GM23338 (cell line): Measurements from ENCODE around the gene GRID2. TPM values are rescaled to one million over a fixed set of nuclear protein-coding genes. Genes with fewer than 3 reads are reported as not detected.

Experiments used
- ATAC-seq: fragments of 200-7000 bp; cut with Tn5 transposase; 3 replicates; pipeline ENCODE4 v1.9.1; 2020
- DNase-seq: peaks from one replicate; pipeline ENCODE4 v3.0.0-alpha.2; 2015; ENCODE audit warnings: low spot score
- H2AFZ ChIP-seq: fragments of 200-600 bp; sonication (generic); 2 replicates; pipeline ENCODE4 v1.8.0; 2016; ENCODE audit warnings: antibody characterized with exemption, mild to moderate bottlenecking, moderate library complexity
- H3F3A ChIP-seq: fragments of 200-600 bp; sonication (generic); replicated peaks from 2 replicates; pipeline ENCODE4 v1.8.0; 2017; ENCODE audit warnings: antibody characterized with exemption, mixed run types, low read depth
- H3K27ac ChIP-seq: fragments of 200-600 bp; sonication (generic); 2 replicates; pipeline ENCODE4 v1.6.1; 2016; ENCODE audit warnings: low read depth
- H3K27me3 ChIP-seq: fragments of 200-600 bp; sonication (generic); 2 replicates; pipeline ENCODE4 v1.8.0; 2016; ENCODE audit warnings: mild to moderate bottlenecking, mixed run types, moderate library complexity; ENCODE audit not compliant: insufficient read depth
- H3K36me3 ChIP-seq: fragments of 200-600 bp; sonication (generic); 2 replicates; pipeline ENCODE4 v1.8.0; 2016; ENCODE audit warnings: mild to moderate bottlenecking; ENCODE audit not compliant: insufficient read depth
- H3K4me1 ChIP-seq: fragments of 200-600 bp; sonication (generic); 2 replicates; pipeline ENCODE4 v1.8.0; 2016; ENCODE audit warnings: mild to moderate bottlenecking, moderate library complexity; ENCODE audit not compliant: insufficient read depth
- H3K4me2 ChIP-seq: fragments of 200-600 bp; sonication (generic); 2 replicates; pipeline ENCODE4 v1.7.1; 2017; ENCODE audit warnings: mixed run types
- H3K4me3 ChIP-seq: fragments of 200-600 bp; sonication (generic); 2 replicates; pipeline ENCODE4 v1.6.1; 2016; ENCODE audit warnings: mixed run types
- H3K79me2 ChIP-seq: fragments of 200-600 bp; sonication (generic); replicated peaks from 2 replicates; pipeline ENCODE4 v1.8.0; 2017; ENCODE audit warnings: mild to moderate bottlenecking; ENCODE audit not compliant: insufficient read depth
- H3K9me2 ChIP-seq: fragments of 200-600 bp; sonication (generic); 2 replicates; pipeline ENCODE4 v1.8.0; 2017; ENCODE audit not compliant: insufficient read depth
- H4K20me1 ChIP-seq: fragments of 200-600 bp; sonication (generic); replicated peaks from 2 replicates; pipeline ENCODE4 v1.8.0; 2017; ENCODE audit warnings: mild to moderate bottlenecking; ENCODE audit not compliant: insufficient read depth
- H3K27ac Mint-ChIP-seq: 2 replicates; pipeline ENCODE4 v1.8.0; 2020; ENCODE audit warnings: inconsistent platforms, mild to moderate bottlenecking, moderate library complexity, mixed read lengths
- H3K27me3 Mint-ChIP-seq: 3 replicates; pipeline ENCODE4 v1.8.0; 2022; ENCODE audit warnings: low read depth, mild to moderate bottlenecking, moderate library complexity, mixed read lengths, inconsistent platforms; ENCODE audit not compliant: insufficient read depth, poor library complexity
- H3K36me3 Mint-ChIP-seq: 3 replicates; pipeline ENCODE4 v1.8.0; 2021; ENCODE audit warnings: low read depth, mild to moderate bottlenecking, inconsistent platforms, moderate library complexity, mixed read lengths
- H3K4me1 Mint-ChIP-seq: 3 replicates; pipeline ENCODE4 v1.8.0; 2020; ENCODE audit warnings: mild to moderate bottlenecking, inconsistent platforms, mixed read lengths
- H3K4me3 Mint-ChIP-seq: 3 replicates; pipeline ENCODE4 v1.8.0; 2021; ENCODE audit warnings: moderate library complexity, mild to moderate bottlenecking, inconsistent platforms, mixed read lengths
- H3K9me3 Mint-ChIP-seq: 3 replicates; pipeline ENCODE4 v1.8.0; 2020; ENCODE audit warnings: moderate library complexity, mild to moderate bottlenecking, inconsistent platforms, mixed read lengths
- CREB1 ChIP-seq: fragments of 250-450 bp; sonication (Bioruptor Pico); IDR thresholded peaks from 2 replicates; pipeline ENCODE4 v1.5.0; 2020; ENCODE audit warnings: low read depth, mild to moderate bottlenecking, moderate library complexity
- EZH2 ChIP-seq: fragments of 200-600 bp; sonication (generic); IDR thresholded peaks from one replicate; pipeline ENCODE4 v1.8.0; 2017; ENCODE audit warnings: antibody characterized with exemption, mild to moderate bottlenecking, low read depth; ENCODE audit not compliant: unreplicated experiment
- JUNB ChIP-seq: IDR thresholded peaks from one replicate; pipeline ENCODE4 v1.6.1; 2016; ENCODE audit warnings: antibody characterized with exemption; ENCODE audit not compliant: unreplicated experiment
- NANOG ChIP-seq: IDR thresholded peaks from 2 replicates; pipeline ENCODE4 v1.6.1; 2016; ENCODE audit warnings: antibody characterized with exemption, borderline replicate concordance
- POLR2AphosphoS5 ChIP-seq: IDR thresholded peaks from 2 replicates; pipeline ENCODE4 v1.6.1; 2016; ENCODE audit warnings: antibody characterized with exemption, low read depth
- STAT1 ChIP-seq: IDR thresholded peaks from one replicate; pipeline ENCODE4 v1.6.1; 2016; ENCODE audit warnings: antibody characterized with exemption; ENCODE audit not compliant: unreplicated experiment
- ZNF114 ChIP-seq: fragments of 250-450 bp; sonication (Bioruptor Pico); IDR thresholded peaks from 2 replicates; pipeline ENCODE4 v1.5.0; 2020; ENCODE audit warnings: mild to moderate bottlenecking, moderate library complexity
- ZNF331 ChIP-seq: fragments of 250-450 bp; sonication (Bioruptor Pico); IDR thresholded peaks from 2 replicates; pipeline ENCODE4 v1.5.0; 2020; ENCODE audit warnings: low read depth, mild to moderate bottlenecking, moderate library complexity
- polyA plus RNA-seq: library from polyadenylated mRNA; unstranded; fragments of >200 nt; fragmentation: Nextera tagmentation; extraction: Ambion mirVana; gene quantifications from 2 replicates; pipeline ENCODE4 v1.2.1, GENCODE V29; 2016
- total RNA-seq: library from RNA; depleted of rRNA; stranded (reverse); fragments of >200 nt; shearing (Covaris generic); gene quantifications from 2 replicates; pipeline ENCODE4 v1.2.3, GENCODE V29; 2014
- TF ChIP-seq, protein P1 (sequence below): IDR thresholded peaks from one replicate; pipeline ENCODE4 v1.6.1; 2018; ENCODE audit warnings: antibody characterized with exemption; ENCODE audit not compliant: unreplicated experiment
- TF ChIP-seq, protein P2 (sequence below): fragments of 250-450 bp; sonication (Bioruptor Pico); IDR thresholded peaks from 2 replicates; pipeline ENCODE4 v1.5.0; 2020; ENCODE audit warnings: mild to moderate bottlenecking, moderate library complexity
- TF ChIP-seq, protein P3 (sequence below), 2 experiments: fragments of 200-600 bp in 1 of 2; sonication (generic) in 1 of 2; conservative IDR thresholded peaks; 2 replicates each; pipeline versions ENCODE4 v1.5.1 to v1.6.1; 2016 to 2017; ENCODE audit warnings: antibody characterized with exemption in 2 of 2, low read depth in 2 of 2, mild to moderate bottlenecking in 2 of 2, moderate library complexity in 1 of 2

Gene GRID2
- total and polyA plus RNA-seq, 2 experiments from 2014 or later = 19.9 to 65.4 TPM

DNA sequence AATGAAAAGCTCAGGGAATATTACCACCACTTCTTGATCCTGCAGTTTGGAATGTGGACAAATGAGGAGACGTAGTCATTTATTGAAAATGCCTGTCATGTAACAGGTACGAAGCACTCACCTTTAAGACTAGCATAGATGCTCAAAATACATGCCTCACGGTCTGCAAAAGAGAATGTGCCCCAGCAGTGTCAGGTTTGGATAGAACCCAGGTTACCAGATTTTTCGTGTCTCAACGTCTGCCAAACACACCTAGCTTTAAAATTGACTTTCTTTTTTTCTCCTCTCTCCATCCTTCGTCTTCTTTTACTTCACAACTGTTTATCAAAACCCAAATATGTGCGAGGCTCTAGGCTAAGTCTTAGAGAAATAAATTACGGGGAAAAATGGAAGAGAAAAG is 918.0 kb downstream of the GRID2 start:
- no peak for DNase-seq
- H3F3A ChIP-seq = no peaks in the 10 kb centered on the region
- H3K4me2 ChIP-seq = no peak overlapping the region
- TF ChIP-seq NANOG (no peak), ZNF114 (no peak), ZNF331 (CRISPR knock-in tag) (no peak), CREB1 (CRISPR knock-in tag) (no peak), EZH2 (no peak)
- TF ChIP-seq, protein P1, sequence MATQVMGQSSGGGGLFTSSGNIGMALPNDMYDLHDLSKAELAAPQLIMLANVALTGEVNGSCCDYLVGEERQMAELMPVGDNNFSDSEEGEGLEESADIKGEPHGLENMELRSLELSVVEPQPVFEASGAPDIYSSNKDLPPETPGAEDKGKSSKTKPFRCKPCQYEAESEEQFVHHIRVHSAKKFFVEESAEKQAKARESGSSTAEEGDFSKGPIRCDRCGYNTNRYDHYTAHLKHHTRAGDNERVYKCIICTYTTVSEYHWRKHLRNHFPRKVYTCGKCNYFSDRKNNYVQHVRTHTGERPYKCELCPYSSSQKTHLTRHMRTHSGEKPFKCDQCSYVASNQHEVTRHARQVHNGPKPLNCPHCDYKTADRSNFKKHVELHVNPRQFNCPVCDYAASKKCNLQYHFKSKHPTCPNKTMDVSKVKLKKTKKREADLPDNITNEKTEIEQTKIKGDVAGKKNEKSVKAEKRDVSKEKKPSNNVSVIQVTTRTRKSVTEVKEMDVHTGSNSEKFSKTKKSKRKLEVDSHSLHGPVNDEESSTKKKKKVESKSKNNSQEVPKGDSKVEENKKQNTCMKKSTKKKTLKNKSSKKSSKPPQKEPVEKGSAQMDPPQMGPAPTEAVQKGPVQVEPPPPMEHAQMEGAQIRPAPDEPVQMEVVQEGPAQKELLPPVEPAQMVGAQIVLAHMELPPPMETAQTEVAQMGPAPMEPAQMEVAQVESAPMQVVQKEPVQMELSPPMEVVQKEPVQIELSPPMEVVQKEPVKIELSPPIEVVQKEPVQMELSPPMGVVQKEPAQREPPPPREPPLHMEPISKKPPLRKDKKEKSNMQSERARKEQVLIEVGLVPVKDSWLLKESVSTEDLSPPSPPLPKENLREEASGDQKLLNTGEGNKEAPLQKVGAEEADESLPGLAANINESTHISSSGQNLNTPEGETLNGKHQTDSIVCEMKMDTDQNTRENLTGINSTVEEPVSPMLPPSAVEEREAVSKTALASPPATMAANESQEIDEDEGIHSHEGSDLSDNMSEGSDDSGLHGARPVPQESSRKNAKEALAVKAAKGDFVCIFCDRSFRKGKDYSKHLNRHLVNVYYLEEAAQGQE = no peak
- no peaks in the 10 kb centered on the region for H3K27me3 ChIP-seq
- peaks cover 8% of the 10 kb centered on the region; the same call in 1 of the 2 replicates for H3K36me3 ChIP-seq
- no peak overlapping the region for H3K4me3 ChIP-seq
- H2AFZ ChIP-seq = no peak overlapping the region
- H3K36me3 Mint-ChIP-seq = peaks cover 17% of the 10 kb centered on the region; the same call in 2 of the 3 replicates
- no peak overlapping the region for H3K27ac Mint-ChIP-seq
- H3K27me3 Mint-ChIP-seq = no peaks in the 10 kb centered on the region
- no peak overlapping the region for H3K4me3 Mint-ChIP-seq
- no peak overlapping the region for H3K27ac ChIP-seq
- no peaks in the 10 kb centered on the region for H3K79me2 ChIP-seq
- ATAC-seq = no peak
- H3K9me3 Mint-ChIP-seq = no peaks in the 10 kb centered on the region
- no peaks in the 10 kb centered on the region for H3K9me2 ChIP-seq
- H3K4me1 Mint-ChIP-seq = peaks cover 3% of the 10 kb centered on the region; the same call in 2 of the 3 replicates
- no peaks in the 10 kb centered on the region for H4K20me1 ChIP-seq
- H3K4me1 ChIP-seq = no peaks in the 10 kb centered on the region

DNA sequence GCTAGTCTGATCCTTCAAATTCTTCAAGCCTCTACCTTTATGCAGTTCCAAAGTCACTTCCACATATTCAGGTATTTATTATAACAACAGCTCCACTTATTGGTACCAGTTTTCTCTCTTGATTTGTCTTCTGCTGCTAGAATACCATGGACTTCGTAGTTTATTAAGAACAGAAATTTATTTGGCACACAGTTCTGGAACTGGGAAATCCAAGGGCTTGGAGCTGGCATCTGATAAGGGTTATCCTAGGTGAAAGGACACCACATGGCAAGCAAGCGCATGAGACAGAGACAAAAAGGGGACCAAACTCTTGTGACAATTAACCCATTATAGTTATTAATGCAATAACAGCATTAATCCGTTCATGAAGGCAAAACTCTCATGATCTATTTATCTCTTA is 924.3 kb downstream of the GRID2 start:
- peaks cover 3% of the 10 kb centered on the region for H3K4me1 Mint-ChIP-seq
- H3K27me3 ChIP-seq = no peaks in the 10 kb centered on the region
- H3K79me2 ChIP-seq = no peaks in the 10 kb centered on the region
- no peak overlapping the region for H3K4me3 ChIP-seq
- no peak overlapping the region for H3K4me3 Mint-ChIP-seq
- no peak for DNase-seq
- H3K4me2 ChIP-seq = no peak overlapping the region
- H3K9me3 Mint-ChIP-seq = no peaks in the 10 kb centered on the region
- H3K9me2 ChIP-seq = no peaks in the 10 kb centered on the region
- no peak overlapping the region for H3K27ac ChIP-seq
- H3K4me1 ChIP-seq = no peaks in the 10 kb centered on the region
- no peaks in the 10 kb centered on the region for H3F3A ChIP-seq
- H3K27me3 Mint-ChIP-seq = peaks cover 1% of the 10 kb centered on the region
- peaks cover 20% of the 10 kb centered on the region; the same call in 2 of the 3 replicates for H3K36me3 Mint-ChIP-seq
- no peak overlapping the region for H2AFZ ChIP-seq
- peaks cover 4% of the 10 kb centered on the region; the same call in 1 of the 2 replicates for H3K36me3 ChIP-seq
- no peaks in the 10 kb centered on the region for H4K20me1 ChIP-seq
- ATAC-seq = no peak
- H3K27ac Mint-ChIP-seq = peak overlapping the region; percentile 5; the same call in 1 of the 2 replicates
- TF ChIP-seq NANOG (no peak), JUNB (no peak), STAT1 (no peak), ZNF114 (no peak), ZNF331 (CRISPR knock-in tag) (no peak), EZH2 (no peak), POLR2AphosphoS5 (no peak)
- TF ChIP-seq, protein P2, sequence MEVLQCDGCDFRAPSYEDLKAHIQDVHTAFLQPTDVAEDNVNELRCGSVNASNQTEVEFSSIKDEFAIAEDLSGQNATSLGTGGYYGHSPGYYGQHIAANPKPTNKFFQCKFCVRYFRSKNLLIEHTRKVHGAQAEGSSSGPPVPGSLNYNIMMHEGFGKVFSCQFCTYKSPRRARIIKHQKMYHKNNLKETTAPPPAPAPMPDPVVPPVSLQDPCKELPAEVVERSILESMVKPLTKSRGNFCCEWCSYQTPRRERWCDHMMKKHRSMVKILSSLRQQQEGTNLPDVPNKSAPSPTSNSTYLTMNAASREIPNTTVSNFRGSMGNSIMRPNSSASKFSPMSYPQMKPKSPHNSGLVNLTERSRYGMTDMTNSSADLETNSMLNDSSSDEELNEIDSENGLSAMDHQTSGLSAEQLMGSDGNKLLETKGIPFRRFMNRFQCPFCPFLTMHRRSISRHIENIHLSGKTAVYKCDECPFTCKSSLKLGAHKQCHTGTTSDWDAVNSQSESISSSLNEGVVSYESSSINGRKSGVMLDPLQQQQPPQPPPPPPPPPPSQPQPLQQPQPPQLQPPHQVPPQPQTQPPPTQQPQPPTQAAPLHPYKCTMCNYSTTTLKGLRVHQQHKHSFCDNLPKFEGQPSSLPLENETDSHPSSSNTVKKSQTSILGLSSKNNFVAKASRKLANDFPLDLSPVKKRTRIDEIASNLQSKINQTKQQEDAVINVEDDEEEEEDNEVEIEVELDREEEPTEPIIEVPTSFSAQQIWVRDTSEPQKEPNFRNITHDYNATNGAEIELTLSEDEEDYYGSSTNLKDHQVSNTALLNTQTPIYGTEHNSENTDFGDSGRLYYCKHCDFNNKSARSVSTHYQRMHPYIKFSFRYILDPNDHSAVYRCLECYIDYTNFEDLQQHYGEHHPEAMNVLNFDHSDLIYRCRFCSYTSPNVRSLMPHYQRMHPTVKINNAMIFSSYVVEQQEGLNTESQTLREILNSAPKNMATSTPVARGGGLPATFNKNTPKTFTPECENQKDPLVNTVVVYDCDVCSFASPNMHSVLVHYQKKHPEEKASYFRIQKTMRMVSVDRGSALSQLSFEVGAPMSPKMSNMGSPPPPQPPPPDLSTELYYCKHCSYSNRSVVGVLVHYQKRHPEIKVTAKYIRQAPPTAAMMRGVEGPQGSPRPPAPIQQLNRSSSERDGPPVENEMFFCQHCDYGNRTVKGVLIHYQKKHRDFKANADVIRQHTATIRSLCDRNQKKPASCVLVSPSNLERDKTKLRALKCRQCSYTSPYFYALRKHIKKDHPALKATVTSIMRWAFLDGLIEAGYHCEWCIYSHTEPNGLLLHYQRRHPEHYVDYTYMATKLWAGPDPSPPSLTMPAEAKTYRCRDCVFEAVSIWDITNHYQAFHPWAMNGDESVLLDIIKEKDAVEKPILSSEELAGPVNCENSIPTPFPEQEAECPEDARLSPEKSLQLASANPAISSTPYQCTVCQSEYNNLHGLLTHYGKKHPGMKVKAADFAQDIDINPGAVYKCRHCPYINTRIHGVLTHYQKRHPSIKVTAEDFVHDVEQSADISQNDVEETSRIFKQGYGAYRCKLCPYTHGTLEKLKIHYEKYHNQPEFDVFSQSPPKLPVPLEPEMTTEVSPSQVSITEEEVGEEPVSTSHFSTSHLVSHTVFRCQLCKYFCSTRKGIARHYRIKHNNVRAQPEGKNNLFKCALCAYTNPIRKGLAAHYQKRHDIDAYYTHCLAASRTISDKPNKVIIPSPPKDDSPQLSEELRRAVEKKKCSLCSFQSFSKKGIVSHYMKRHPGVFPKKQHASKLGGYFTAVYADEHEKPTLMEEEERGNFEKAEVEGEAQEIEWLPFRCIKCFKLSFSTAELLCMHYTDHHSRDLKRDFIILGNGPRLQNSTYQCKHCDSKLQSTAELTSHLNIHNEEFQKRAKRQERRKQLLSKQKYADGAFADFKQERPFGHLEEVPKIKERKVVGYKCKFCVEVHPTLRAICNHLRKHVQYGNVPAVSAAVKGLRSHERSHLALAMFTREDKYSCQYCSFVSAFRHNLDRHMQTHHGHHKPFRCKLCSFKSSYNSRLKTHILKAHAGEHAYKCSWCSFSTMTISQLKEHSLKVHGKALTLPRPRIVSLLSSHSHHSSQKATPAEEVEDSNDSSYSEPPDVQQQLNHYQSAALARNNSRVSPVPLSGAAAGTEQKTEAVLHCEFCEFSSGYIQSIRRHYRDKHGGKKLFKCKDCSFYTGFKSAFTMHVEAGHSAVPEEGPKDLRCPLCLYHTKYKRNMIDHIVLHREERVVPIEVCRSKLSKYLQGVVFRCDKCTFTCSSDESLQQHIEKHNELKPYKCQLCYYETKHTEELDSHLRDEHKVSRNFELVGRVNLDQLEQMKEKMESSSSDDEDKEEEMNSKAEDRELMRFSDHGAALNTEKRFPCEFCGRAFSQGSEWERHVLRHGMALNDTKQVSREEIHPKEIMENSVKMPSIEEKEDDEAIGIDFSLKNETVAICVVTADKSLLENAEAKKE = no peak
- TF ChIP-seq, protein P3, sequence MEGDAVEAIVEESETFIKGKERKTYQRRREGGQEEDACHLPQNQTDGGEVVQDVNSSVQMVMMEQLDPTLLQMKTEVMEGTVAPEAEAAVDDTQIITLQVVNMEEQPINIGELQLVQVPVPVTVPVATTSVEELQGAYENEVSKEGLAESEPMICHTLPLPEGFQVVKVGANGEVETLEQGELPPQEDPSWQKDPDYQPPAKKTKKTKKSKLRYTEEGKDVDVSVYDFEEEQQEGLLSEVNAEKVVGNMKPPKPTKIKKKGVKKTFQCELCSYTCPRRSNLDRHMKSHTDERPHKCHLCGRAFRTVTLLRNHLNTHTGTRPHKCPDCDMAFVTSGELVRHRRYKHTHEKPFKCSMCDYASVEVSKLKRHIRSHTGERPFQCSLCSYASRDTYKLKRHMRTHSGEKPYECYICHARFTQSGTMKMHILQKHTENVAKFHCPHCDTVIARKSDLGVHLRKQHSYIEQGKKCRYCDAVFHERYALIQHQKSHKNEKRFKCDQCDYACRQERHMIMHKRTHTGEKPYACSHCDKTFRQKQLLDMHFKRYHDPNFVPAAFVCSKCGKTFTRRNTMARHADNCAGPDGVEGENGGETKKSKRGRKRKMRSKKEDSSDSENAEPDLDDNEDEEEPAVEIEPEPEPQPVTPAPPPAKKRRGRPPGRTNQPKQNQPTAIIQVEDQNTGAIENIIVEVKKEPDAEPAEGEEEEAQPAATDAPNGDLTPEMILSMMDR (conservative IDR thresholded peaks at IDR 0.05; ENCODE audit: low read depth in 2 of 2) = no peak
